Stimulated activated CD4-positive, alpha-beta T cell treated with anti-CD3 and anti-CD28 coated beads, Interleukin-15, amount 100 ng/mL, for 1 hour (primary cell): Measurements from ENCODE around the gene SPTLC3.

ENCODE experiments used
- DNase-seq, 2 donors: peaks; one replicate each; pipeline ENCODE4 v3.0.0-alpha.2; 2020; ENCODE audit warnings: low read depth in 1 of 2, low spot score in 1 of 2

SPTLC3 gene

GRCh38 chr20:13130707-13131103 is 121.9 kb downstream of the SPTLC3 start:
- no peak for DNase-seq

GRCh38 chr20:13131688-13132087 is 122.9 kb downstream of the SPTLC3 start:
- no peak for DNase-seq

DNA sequence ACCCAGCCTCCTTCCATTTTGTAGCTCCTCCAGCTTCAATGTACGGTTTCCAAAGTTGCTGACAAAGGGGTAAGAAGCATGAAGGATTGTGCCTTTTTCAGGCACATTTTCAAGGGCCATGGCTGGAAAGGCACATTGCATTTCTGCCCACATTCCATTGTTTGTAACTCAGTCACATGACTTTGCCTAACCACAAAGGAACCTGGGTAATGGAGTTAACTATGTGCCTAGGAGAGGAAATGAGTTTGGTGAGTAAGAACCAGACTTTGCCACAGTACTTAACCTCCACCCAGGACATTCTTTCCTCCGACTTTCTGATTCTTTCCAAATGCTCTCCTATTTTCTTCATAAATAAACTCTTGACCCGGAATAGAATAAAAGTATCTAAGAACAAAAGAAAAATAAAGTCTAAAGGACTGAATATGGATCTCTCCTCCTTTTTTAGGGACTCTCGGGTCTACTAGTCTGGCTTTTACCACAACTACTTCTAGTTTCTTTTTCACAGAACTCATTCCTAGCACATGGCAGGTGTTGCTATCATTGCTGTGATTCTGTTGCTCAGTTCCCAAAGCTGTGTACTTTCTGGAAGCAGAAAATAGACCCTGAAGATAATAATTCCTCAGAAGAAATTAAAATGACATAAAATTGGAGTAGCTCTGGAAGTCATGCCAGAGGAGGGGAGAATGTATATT is 130.8 kb downstream of the SPTLC3 start:
- no peak for DNase-seq

GRCh38 chr20:13140201-13140600 is 131.4 kb downstream of the SPTLC3 start:
- DNase-seq: no peak

DNA sequence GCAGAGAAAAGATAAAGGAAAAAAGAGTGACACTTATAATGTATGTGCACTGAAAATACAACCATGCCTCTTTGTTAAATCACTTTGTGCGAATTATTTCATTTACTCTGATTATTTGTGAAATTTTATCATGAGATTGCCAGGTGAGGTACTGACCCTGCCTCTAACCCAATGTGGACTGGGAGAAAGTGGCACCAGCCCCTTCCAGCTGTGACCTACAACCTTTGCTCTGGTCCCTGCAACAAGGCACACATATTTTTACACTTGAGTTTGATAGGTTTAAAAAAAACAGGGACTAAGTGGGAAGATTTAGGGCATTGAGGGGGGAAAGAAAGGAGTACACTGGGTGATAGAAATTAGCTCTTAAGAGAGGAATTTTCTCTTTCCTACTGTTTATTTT is 132.0 kb downstream of the SPTLC3 start:
- no peak for DNase-seq

DNA sequence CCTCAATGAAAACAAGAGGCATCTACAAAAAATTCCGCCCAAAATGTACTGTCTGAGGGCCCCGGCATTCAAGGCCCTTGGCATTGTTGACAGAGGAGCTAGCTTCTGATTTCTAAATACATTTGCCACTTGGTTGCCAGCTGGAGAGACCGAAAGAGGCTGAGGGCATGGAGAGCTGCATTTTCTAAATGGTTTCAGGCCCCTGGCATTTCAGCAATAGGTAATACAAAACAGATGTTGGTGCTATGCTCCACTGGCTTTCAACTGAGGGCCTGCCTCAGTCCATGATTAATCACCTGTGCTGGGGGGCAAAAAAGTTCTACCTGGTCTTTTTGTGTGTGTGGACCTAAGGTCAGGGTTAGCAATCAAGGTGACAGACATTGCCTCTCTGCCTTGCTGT is 132.8 kb downstream of the SPTLC3 start:
- no peak for DNase-seq

DNA sequence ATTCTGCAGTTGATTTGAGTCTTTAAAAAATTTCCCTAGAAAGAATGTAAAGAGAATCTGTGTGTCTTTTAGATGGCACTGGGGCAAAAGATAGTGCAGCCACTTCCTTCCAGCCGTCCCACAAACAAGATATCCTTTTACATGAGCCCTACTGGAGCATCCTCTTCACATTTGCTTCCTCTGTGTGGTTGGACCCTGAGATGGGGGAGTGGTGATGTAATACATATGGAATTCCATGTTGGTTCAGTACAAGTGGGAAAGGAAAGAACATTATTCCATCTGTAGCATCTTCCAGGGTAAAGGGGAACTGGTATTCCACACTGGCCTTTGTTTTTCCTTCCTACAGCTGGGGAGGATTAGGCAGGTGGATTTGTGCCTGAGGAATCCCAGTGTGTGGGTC is 133.4 kb downstream of the SPTLC3 start:
- DNase-seq: no peak

DNA sequence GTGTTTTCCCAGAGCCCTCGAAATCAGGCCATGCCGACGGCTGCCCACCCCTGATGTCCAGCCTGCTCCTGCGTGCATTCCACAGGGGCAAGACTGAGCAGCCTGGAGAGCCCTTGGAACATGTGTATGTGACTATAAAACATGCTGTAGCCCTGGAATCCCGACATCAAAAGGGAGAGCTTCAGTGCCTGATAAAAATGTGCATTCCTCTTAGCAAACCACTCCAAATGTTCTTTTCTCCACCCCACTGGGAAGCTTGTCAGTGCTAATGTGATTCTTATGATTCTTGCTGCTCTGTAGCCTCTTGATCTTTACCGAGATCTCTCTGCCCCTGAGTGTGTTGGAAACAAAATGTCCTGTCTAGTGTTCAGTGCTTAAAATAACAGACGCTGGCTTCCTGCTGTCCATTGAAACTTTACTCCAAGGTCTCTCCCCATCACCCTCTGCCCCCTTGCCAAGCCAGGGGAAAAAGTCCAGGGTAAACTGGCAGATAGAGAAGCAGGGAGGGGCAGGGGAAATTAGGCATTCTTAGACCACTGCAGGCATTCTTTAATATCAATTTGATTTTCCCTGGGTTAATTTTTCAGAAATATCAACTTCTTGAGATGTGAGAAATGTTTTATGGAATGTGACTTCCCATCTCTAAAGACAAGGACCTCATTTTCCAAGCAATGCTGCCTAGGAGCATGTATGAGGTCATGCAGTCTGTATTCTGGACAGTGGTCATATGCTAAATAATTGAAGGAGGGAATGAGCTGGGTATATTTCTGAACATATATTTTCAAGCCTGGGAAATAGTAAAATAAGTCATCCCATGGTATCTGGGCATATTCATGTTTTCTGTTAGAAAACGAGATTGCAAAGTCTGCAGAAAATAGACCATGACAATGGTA is 138.5 kb downstream of the SPTLC3 start:
- DNase-seq: no peak

GRCh38 chr20:13147971-13148370 is 139.2 kb downstream of the SPTLC3 start:
- DNase-seq: no peak

- DNase-seq: no peak
Observed at GRCh38 chr20:13148402-13148801, 139.6 kb downstream of the SPTLC3 start.

GRCh38 chr20:13148961-13149360 is 140.2 kb downstream of the SPTLC3 start:
- DNase-seq: no peak

GRCh38 chr20:13149371-13150105 is 140.8 kb downstream of the SPTLC3 start:
- DNase-seq: no peak

DNA sequence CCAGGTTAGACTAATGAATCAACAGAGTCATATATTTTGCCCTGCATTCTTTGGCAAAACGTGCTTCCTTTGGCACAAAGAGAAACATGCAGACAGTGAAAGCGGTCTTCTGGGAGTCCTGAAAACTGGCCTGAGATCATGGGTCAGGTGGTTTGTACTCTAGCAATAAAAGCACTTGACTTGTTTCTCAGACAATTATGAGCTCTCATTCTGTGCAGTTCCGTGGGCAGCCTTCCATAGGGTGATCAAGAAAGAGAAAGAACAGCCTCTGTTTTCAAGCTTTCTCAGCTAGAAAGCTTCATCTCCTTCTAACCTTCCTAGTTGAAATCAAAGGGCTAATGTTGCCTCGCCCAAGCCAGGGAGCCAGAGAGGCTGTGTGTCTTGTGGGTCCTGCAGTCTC is 149.6 kb downstream of the SPTLC3 start:
- no peak for DNase-seq

GRCh38 chr20:13159889-13160288 is 151.1 kb downstream of the SPTLC3 start:
- DNase-seq: no peak

DNA sequence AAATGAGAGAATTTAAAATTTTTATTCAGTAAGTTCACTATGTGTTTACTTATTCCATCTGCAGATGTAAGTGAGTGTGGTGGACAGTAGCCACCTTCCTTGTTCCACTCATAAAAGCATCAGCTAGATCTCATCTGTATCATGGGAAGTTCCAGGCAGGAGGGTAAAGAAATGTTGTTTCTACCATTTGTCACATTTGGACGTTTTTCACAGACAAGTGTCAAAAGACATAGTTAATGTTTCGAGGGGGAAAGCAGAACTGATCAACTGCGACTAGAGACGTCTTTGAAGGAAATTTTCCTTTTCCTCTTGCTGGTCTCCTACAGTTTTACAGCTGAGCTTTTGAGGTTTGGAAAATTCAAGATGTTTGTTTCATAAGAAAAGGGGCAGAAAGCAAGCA is 156.4 kb downstream of the SPTLC3 start:
- no peak for DNase-seq

DNA sequence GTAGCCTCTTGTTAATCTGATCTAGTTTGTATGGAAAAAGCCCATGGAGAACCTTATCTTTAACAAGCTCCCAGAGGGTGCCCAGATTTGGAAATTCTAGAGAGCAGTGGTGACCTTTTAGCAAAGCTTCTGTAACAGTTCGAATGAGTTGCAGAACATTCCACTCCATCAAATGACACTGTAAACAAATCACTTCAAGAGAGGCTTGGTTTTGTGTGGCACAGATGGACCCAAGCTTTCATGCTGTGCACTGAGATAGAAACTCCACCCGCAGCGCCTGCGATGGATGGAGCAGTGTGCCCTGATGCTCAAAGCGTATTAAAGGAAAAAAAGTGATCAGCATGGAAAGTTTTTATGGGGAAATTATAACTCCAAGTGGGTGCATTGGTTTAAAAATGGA is 157.2 kb downstream of the SPTLC3 start:
- no peak for DNase-seq

DNA sequence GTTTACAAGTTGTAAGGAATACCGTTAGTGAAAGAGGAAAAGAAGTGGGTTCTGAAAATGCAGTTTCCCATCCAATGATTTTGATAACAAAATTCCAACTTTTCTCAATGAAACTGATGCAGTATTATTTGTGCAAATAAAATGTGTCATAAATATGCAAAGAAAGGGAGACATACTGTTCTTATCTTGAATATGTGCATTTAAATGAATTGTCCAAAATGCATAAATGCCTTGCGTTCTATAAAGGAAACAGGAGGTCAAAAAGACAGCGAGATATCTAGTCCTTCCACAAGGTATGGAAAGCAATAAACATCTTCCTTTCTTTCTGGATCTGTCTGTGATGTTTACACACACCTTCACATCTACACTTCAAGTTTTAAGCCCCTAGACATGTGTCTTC is 157.7 kb downstream of the SPTLC3 start:
- DNase-seq: no peak

- no peak for DNase-seq
Observed at GRCh38 chr20:13169086-13169485, 160.3 kb downstream of the SPTLC3 start.

DNA sequence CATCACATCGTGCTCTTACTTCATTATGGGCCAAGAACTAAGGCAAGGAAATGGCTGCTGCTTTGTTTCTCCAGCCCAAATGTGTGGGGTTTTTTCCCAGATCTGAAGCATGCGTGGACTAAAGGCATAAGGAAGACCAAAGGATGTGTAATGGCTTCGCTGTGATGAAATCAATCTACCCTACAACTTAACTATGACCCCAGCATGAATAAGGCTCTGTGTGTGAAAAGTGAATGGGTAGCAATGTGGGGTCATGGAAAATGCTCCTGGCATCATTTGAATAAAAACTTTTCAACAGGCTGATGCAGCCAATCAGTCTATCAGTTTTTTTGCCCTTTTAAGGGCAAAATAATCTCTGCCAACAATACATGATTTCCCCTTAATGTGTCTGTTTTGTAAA is 162.0 kb downstream of the SPTLC3 start:
- no peak for DNase-seq

GRCh38 chr20:13173201-13173600 is 164.4 kb downstream of the SPTLC3 start:
- DNase-seq: no peak

DNA sequence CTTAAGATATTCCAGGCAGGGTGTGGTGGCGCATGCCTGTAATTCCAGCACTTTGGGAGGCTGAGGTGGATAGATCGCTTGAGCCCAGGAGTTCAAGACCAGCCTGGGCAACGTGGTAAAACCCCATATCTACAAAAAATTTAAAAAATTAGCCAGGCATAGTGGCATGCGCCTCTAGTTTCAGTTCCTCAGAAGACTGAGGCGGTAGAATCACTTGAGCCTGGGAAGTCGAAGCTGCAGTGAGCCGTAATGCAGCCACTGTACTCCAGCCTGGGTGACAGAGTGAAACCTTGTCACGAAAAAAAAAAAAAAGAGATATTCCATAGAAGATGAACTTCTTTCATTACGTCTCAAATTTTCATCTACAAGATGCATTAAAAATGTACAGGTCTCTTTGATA is 165.6 kb downstream of the SPTLC3 start:
- no peak for DNase-seq
